HG03460 (cell line): ENCODE measurements around the gene P4HB.
"Not testable (repeated sequence)": the region's sequence is repeated elsewhere in the genome, so short reads cannot be mapped to it uniquely, and the experiment has no call there.

Experiments
- ATAC-seq: cut with Tn5 transposase; IDR thresholded peaks from one replicate; pipeline ENCODE4 v1.9.1; 2021; ENCODE audit not compliant: unreplicated experiment

The P4HB gene

DNA sequence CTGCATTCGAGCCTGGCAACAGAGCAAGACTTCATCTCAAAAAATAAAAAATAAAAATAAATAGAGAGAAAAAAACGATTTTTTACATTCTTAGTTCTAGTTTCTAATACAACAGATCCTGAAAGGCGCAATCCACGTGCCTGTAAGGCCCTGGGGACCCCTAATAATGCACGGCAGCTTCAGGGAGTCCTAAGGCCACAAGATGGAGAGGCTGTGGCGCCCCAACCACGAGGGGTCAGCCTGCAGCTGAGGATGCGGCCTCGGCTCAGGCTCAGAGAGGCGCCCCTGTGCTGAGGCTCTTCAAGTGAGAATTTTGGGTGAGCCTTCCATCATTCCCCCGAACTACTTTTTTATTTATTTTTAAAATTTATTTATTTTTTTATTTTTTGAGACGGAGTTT, 10.9 kb downstream of the P4HB start:
- no peak for ATAC-seq

DNA sequence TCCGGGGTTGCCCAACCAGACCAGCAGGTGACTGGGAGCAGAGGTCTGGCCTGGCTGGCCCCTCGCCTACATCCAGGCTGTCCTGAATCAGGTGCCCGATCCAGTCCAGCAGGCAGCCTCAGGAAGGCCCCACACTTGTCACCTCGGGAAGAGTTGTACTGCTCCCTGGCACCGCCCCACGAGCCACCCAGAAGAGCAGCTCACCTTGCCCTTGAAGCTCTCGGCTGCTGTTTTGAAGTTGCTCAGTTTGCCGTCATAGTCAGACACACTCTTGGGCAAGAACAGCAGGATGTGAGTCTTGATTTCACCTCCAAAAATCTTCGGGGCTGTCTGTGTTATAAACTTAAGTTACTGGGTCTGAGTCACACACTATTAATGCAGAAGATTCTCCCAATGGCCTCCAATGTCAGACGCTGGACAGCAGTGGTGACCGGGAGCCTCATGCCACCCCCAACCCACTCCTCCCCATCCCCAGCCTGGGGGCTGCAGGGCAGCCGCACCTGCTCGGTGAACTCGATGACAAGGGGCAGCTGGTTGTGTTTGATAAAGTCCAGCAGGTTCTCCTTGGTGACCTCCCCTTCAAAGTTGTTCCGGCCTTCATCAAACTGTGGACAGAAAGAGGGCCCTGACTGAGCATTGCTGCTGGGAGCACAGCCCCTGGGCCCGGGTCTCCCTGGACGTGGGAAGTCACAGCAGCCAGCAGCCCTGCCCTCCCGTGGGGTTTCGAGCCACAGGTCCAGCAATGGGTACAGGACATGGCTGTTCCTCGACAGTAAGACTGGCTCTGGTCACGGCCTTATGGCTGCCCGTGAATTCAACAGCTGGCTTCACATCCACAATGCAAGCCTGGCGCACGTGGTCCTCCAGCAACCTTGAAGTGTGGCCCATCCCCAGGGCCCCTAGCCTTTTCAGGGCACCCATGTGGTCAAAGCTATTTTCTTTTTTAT, 13.3 kb downstream of the P4HB start:
- ATAC-seq = no peak

GRCh38 chr17:81845881-81846742, 14.2 kb downstream of the P4HB start:
- ATAC-seq = no peak

DNA sequence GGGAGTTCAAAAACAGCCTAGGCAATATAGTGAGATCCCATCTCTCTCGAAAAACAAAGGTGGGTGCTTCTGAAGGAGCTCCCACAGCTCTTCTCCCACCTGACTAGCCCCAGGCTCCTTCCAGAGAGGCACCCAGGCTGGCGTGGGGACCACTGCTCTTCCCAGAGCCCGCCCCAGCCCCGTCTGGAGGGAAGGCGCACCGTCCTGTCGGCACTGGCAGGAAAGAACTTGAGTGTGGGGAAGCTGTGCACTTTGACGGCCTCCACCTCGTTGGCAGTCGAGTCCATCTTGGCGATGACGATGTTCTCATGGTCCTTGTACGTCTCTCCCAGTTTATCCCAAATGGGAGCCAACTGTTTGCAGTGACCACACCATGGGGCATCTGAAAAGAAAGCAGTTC, 15.0 kb downstream of the P4HB start:
- ATAC-seq = no peak

- no peak for ATAC-seq
These were observed 15.4 kb downstream of the P4HB start for GRCh38 chr17:81844887-81845286.

DNA sequence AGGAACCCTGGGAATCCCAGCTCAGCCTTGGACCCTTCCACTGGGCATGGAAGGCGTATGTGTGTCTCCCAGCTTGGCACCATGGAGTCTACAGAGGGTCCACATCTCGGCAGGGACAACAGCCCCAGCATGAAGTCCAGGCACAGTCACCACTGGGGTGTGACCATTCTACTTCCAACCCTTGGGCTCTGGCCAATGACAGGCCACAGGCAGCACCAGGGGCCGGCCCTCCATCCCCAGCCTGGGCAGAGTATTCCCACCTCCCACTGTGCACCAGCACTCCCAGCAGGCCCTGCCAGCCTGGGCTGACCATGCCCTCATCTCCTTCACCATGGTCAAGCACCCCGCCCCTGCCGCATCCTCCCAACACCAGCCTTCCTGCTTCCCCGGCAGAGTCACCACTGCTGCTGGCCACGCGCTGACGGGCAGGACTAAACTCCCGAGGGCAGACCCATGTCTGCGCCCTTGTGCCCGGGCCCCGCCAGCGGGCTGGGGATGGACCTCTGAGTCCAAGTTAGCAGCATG, 15.9 kb downstream of the P4HB start:
- ATAC-seq = no peak

DNA sequence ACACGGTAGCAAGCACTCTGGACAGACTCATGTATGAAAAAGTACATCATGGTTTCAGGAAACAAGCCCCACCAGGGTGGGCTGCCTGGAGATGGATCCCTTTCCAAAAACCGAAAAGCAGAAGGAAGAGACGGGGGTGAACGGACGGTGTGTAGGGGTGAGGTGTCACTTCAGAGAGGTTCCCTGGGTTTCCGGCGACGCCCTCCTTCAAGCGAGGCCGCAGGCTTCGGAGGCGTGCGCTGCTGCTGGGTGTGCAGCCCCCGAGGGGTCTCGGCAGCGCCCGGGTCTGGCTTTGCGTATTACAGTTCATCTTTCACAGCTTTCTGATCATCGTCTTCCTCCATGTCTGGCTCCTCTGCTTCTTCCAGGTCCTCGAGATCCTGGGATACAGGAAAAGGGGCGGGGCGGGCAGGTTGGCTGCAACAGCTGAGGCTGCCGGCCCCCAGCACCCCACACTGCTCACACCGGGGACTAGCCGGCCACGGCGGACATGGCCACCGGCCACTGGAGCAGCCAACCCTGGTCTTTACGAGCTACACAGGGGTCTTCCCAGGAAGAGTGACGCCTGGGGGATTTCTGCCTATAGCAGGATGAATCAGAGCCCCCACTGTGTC, 16.5 kb downstream of the P4HB start:
- ATAC-seq = no peak

DNA sequence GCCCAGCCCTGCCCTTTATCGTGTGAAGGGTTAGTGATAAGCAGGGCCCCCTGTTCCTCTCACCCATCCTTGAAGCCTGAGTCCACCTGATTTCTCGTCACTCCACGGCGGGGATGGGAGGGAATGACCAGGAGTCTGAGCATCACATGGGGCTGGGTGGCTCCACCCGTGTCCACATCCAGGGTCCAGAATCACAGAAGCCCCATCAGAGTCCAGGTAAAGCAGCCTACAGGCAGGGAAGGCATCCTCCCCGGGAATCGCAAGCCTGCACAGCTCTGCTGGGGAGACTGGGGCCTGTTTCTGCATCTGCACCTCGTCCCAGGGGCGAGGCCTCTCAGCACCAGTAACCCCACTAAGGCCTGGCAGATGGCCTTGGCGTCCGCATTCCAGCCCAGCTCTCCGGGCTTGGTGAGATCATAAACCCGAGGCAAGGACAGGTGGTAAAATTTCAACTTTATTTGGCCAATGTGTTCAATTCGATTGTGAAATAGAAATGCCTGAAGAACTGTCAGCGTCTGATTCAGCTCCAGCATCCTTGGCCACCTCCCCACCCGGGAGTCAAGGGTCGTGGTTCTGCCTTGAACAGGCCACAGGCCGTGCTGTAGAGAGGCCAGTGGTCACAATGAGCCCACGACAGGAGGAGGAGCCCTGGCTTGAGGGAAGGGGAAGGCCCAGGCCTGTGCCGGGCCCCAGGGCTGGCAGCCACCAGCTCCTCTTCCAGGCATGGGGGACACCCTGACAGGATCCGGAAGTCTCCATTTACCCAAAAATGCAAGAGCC, 17.4 kb downstream of the P4HB start:
- no peak for ATAC-seq

DNA sequence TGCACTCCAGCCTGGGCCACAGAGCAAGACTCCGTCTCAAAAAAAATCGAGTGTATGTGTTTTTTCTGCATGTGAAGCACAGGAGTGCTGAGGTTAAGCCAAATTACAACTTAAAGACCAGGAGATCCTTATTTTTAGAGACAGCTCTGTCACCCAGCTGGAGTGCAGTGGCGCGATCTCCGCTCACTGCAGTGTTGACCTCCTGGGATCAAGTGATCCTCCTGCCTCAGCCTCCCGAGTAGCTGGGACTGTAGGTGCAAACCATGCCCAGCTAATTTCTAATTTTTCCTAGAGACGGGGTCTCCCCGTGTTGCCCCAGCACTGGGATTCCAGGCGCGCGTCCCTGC, 18.0 kb downstream of the P4HB start:
- no peak for ATAC-seq

DNA sequence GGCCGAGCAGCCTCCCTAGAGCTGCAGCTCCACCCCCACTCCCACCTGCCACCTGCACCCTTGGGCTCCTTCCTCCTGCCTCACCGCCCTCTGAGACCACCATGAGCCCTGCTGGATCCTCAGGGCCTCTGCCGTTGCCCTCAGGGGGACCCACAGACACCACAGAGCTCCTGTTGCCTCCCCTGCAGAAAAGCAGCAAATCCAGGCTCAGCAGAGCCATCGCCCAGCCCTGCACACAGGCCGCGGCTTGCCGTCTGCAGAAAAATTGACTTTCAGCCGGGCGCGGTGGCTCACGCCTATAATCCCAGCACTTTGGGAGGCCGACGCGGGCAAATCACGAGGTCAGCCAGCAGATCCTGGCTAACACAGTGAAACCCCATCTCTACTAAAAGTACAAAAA, 18.5 kb downstream of the P4HB start:
- ATAC-seq = no peak

DNA sequence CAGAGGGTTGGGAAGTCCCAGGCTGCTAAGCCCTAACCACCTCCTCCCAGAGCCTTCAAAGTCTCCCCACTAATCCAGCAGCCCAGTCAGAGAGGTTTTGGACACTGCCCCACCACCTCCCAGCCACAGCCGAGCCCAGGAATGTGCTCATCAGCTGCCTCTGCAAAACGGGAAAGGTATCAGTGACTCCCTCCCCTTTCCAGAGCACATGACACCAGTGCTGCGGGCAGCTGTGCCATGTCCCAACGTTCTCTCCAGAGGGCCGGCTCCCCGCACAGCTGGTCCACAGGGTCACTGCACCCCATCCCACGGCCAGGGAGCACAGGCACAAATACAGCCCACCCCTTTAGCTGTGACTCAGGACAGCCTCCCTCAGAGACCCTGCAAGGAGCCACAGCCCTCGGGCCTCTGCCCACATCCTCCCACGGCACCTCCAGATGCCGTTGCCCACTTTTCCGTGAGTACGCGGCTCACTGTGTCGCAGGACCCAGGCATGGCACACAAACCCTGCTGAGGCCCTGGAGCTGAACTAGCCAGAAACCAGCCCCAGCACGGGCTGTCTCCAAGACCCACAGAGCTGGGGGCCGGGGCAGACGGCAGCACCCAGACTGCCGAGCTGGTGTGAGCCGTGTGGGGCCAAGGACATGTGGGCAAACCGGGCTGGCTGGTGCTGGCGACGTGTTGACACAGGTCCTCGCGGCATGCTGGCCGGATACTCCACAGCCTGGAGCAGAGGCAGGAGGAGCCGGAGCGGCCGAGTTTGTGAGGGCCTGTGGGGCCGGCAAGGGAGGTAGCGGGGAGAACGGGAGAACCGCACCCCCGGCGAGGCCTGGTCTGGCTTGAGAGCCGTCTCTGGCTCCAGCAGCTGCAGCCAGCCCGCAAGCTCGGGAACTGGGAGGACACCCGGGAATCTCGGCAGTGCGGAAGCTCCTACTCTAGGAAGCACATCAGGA, 19.2 kb downstream of the P4HB start:
- ATAC-seq = no peak

- not testable (repeated sequence) for ATAC-seq
These were observed 20.3 kb downstream of the P4HB start for GRCh38 chr17:81840059-81840458.

DNA sequence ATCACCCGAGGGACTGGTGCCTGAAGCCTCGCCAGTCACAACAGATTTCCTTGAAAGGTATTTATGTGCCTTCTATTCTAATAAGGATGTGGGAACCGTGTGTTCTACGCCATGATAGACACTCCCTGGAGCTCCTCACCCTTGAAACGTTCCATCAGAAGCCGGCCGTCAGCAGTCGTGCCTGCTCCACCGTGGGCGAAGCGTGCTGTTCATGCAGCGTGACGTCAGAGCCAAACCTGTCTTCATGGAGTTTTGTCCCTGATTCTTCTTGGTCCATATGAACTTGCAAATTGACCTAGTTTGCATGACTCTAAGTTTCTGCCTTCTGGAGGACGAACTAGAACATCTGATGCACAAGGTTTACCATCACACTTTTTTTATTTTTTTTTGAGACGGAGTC, 21.0 kb downstream of the P4HB start:
- no peak for ATAC-seq

DNA sequence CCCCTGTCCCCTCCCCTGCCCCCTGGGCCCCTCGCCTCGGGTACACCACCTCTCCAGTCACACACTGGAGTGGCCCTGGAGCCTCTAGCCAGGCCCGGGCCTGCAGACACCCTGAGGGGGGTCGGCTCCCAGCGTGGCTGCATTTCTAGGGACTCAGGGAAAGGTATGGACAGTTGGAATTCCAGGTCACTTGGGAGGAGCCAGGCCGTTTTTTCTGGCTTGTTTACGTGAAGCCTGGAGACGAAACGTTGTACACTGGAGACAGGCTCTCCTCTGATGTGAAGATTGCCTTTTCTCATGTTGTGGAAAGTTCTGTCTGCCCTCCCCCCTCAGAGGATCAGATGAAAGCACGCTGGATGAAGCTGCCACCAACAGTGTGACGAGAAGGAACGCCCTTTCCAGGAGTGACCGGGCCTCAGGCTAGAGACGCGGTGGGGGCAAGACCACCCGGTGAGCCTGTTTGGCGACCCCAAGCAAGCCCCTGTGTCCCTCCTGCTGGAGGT, 21.5 kb downstream of the P4HB start:
- no peak for ATAC-seq

DNA sequence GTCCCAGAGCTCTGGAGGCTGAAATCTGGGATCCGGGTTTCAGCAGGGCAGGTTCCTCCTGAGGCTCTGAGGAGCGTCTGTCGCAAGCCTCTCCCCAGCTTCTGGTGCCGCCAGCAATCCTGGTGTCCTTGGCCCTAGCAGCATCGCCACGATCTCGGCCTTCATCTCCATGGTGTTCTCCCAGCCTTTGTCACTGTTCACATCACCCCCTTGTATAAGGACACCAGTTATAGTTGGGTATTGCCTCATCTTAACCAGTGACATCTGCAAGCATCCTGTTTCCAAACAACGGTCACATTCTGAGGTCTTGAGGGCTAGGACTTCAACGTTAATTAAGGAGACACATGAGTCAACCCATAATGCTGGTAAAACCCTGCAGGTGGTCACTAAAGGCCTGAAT, 22.7 kb downstream of the P4HB start:
- ATAC-seq = no peak

DNA sequence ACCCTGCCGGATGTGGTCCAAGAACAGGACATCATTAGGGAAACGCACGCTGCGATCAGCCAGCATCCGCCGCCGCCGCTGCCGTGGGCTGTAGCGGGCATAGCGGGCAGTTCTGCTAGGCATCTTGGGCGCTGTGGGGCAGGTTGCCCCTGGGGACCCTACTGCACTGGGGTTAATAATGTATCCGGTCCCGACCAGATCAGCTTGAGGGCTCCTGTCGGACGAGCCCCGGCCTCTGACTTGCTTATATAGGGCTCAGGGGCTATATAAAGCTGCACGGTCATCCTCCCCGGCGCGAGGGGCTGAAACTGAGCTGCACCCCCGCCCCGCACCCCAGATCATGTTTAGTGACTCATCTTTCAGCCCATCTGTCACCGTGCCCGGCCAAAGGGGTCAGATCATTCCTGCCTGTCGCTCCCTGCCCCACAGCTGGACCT, 25.5 kb downstream of the P4HB start, which contains the start of gene PPP1R27:
TSS of gene PPP1R27 (minus strand) at position 220 of the 437 bp plus-strand sequence. CDS start at position 123, 97 bp downstream.
- no peak for ATAC-seq

- no peak for ATAC-seq
These were observed 26.2 kb downstream of the P4HB start for GRCh38 chr17:81833921-81834830.
